Calu3 (cell line): ENCODE data around the gene ARPC4. TPM values are rescaled to one million over a fixed set of nuclear protein-coding genes. Genes with fewer than 3 reads are reported as not detected.

Experiments
- BruUV-seq: library from RNA; stranded (reverse); fragments of 400-500 nt; replicated peaks from 2 replicates; lab custom pipeline; 2021; lab: Mats Ljungman, UMichigan
- CTCF ChIA-PET: fragments of 300-600 bp; sonication (Branson Sonifier 250); formaldehyde crosslinking; loops from one replicate; lab custom pipeline; 2022; ENCODE audit warnings: antibody characterized with exemption; lab: Charles Lee
- DNase-seq: peaks from one replicate; pipeline ENCODE4 v3.0.0; 2022
- H3K27ac Mint-ChIP-seq: one replicate; pipeline ENCODE4 v1.8.0; 2022; ENCODE audit warnings: mixed read lengths; ENCODE audit not compliant: unreplicated experiment
- H3K27me3 Mint-ChIP-seq: one replicate; pipeline ENCODE4 v1.8.0; 2022; ENCODE audit warnings: mixed read lengths; ENCODE audit not compliant: unreplicated experiment
- H3K36me3 Mint-ChIP-seq: one replicate; pipeline ENCODE4 v1.8.0; 2022; ENCODE audit warnings: mild to moderate bottlenecking, moderate library complexity, mixed read lengths; ENCODE audit not compliant: insufficient read depth, unreplicated experiment
- H3K4me1 Mint-ChIP-seq: one replicate; pipeline ENCODE4 v1.8.0; 2022; ENCODE audit warnings: mild to moderate bottlenecking, low read depth, mixed read lengths; ENCODE audit not compliant: unreplicated experiment
- H3K4me3 Mint-ChIP-seq: one replicate; pipeline ENCODE4 v1.8.0; 2022; ENCODE audit warnings: mild to moderate bottlenecking, low read depth, moderate library complexity, mixed read lengths; ENCODE audit not compliant: unreplicated experiment
- H3K9me3 Mint-ChIP-seq: one replicate; pipeline ENCODE4 v1.8.0; 2022; ENCODE audit warnings: low read depth, mixed read lengths; ENCODE audit not compliant: unreplicated experiment
- CTCF ChIP-seq: fragments of 200-600 bp; IDR thresholded peaks from one replicate; pipeline ENCODE4 v1.8.0; 2022; ENCODE audit warnings: antibody characterized with exemption; ENCODE audit not compliant: unreplicated experiment
- intact Hi-C: fragments of 100-400 bp; cut with micrococcal nuclease; formaldehyde crosslinking; loops from one replicate; pipeline ENCODE4 v1.10.0; 2022; ENCODE audit not compliant: unreplicated experiment
- total RNA-seq: library from RNA; stranded (reverse); gene quantifications from 2 replicates; pipeline ENCODE4 v1.2.3, GENCODE V29; 2022

The ARPC4 gene
- total RNA-seq, 1 experiment from 2014 or later, result 141 TPM

GRCh38 chr3:9746330-9746729 is 46.6 kb upstream of the ARPC4 start:
- H3K4me3 Mint-ChIP-seq, result no peak overlapping the region
- H3K4me1 Mint-ChIP-seq, result peaks cover 7% of the 10 kb centered on the region
- H3K9me3 Mint-ChIP-seq, result no peaks in the 10 kb centered on the region
- H3K36me3 Mint-ChIP-seq, result peaks cover 28% of the 10 kb centered on the region
- H3K27ac Mint-ChIP-seq, result no peak overlapping the region
- H3K27me3 Mint-ChIP-seq, result no peaks in the 10 kb centered on the region
- DNase-seq, result no peak
- CTCF ChIA-PET, result no interaction called here
- BruUV-seq, result no TSS peak
- intact Hi-C loops, result no loop called here
- TF ChIP-seq CTCF, result no peak

- no peak overlapping the region for H3K4me3 Mint-ChIP-seq
- H3K36me3 Mint-ChIP-seq, result peaks cover 35% of the 10 kb centered on the region
- intact Hi-C loops, result no loop called here
Measured at GRCh38 chr3:9747267-9747666, 45.6 kb upstream of the ARPC4 start.

GRCh38 chr3:9748031-9748430 is 44.9 kb upstream of the ARPC4 start:
- DNase-seq, result no peak
- Mint-ChIP-seq H3K9me3 (no peaks in the 10 kb centered on the region), H3K4me1 (peaks cover 7% of the 10 kb centered on the region), H3K36me3 (peaks cover 35% of the 10 kb centered on the region), H3K4me3 (no peak overlapping the region), H3K27me3 (no peaks in the 10 kb centered on the region), H3K27ac (no peak overlapping the region)
- BruUV-seq, result no TSS peak
- no peak for TF ChIP-seq CTCF
- intact Hi-C loops, result no loop called here
- CTCF ChIA-PET, result no interaction called here

More at GRCh38 chr3:9747267-9747666, 45.6 kb upstream of the ARPC4 start:
- no peaks in the 10 kb centered on the region for H3K9me3 Mint-ChIP-seq
- H3K27me3 Mint-ChIP-seq, result no peaks in the 10 kb centered on the region
- TF ChIP-seq CTCF, result no peak
- DNase-seq, result no peak
- BruUV-seq, result no TSS peak
- peaks cover 7% of the 10 kb centered on the region for H3K4me1 Mint-ChIP-seq
- H3K27ac Mint-ChIP-seq, result no peak overlapping the region
- CTCF ChIA-PET, result no interaction called here

- no peak for TF ChIP-seq CTCF
- no peak for DNase-seq
- Mint-ChIP-seq H3K4me3 (peak overlapping the region; percentile 88), H3K27ac (peak overlapping the region; percentile 76), H3K4me1 (peaks cover 7% of the 10 kb centered on the region), H3K27me3 (no peaks in the 10 kb centered on the region), H3K9me3 (no peaks in the 10 kb centered on the region), H3K36me3 (peaks cover 32% of the 10 kb centered on the region)
- BruUV-seq, result no TSS peak
- CTCF ChIA-PET, result interaction anchor here (0.6 to 1.4 kb wide), 5 partner anchors 19 to 369 kb away, joined by 3 to 5 read pairs (median 3); no protein-coding TSS in a partner anchor
- intact Hi-C loops, result no loop called here
Measured at GRCh38 chr3:9749296-9749644, 43.6 kb upstream of the ARPC4 start.
